ENCODE results near the gene MROH9. TPM values are rescaled to one million over a fixed set of nuclear protein-coding genes. Genes with fewer than 3 reads are reported as not detected.

MROH9 gene
- total and polyA plus RNA-seq, 10 donors = not detected

DNA sequence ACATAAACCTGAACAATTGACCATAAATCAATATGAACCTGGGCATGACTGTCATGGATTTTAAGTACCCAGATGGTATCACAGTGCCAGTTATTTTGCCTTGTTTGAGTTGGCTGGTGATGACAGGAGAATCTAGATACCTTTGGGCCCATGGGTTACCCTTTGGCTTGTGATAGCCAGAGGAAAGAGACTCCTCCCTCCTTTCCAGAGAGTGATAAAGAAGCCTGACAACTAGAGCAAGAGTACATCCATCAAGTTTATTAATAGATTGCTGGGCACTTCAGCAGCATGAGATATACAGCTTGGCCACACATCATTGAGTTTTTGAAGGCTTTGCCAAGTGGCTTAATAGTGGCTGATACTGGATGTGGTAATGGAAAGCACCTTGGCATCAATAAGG, 148.8 kb downstream of the MROH9 start:
- no peaks in the 10 kb centered on the region for H3K36me3 ChIP-seq
- H3K9me3 ChIP-seq = no peaks in the 10 kb centered on the region
- H3K4me1 ChIP-seq = no peaks in the 10 kb centered on the region
- no peak for TF ChIP-seq POLR2A (IDR thresholded peaks at IDR 0.05)
- TF ChIP-seq, protein P1, sequence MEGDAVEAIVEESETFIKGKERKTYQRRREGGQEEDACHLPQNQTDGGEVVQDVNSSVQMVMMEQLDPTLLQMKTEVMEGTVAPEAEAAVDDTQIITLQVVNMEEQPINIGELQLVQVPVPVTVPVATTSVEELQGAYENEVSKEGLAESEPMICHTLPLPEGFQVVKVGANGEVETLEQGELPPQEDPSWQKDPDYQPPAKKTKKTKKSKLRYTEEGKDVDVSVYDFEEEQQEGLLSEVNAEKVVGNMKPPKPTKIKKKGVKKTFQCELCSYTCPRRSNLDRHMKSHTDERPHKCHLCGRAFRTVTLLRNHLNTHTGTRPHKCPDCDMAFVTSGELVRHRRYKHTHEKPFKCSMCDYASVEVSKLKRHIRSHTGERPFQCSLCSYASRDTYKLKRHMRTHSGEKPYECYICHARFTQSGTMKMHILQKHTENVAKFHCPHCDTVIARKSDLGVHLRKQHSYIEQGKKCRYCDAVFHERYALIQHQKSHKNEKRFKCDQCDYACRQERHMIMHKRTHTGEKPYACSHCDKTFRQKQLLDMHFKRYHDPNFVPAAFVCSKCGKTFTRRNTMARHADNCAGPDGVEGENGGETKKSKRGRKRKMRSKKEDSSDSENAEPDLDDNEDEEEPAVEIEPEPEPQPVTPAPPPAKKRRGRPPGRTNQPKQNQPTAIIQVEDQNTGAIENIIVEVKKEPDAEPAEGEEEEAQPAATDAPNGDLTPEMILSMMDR (IDR thresholded peaks at IDR 0.05 in 8 of 11, conservative IDR thresholded peaks at IDR 0.05 in 3 of 11) = no peak
- no peak for TF ChIP-seq POLR2AphosphoS5 (IDR thresholded peaks at IDR 0.05)
- no peak overlapping the region for H3K27ac ChIP-seq
- H3K4me3 ChIP-seq = no peak overlapping the region
- DNase-seq = no peak
- intact Hi-C loops (cut with DNase I; ENCODE audit: low total_unique reads) = loop anchor here (10.0 kb wide), 1 partner anchor 121 kb away; no protein-coding TSS in a partner anchor
- H3K27me3 ChIP-seq (replicated peaks in 1 of 7) = no peaks in the 10 kb centered on the region

DNA sequence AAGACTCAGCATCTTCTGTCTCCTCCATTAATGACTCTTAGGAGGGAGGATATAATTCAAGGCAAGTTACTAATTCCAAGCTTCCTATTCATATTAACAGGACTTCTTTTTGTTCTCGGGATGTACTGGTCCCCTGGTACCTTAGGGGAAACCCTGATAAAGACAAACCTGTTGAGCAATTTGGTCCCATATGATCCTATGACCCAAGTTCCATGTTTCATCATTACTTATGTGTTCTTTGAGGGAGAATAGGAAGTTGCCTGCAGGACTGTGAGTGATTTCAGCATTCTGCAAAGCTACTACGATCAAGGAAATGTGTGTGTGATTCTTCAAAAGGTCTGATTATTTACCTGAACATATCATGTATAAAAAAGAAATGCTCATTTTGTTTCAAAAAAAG, 149.5 kb downstream of the MROH9 start:
- 78 to 87% (median 80%) methylated on average over 2 of the region's 2 CpGs for WGBS, 5 donors
- Histone ChIP-seq H3K36me3 (no peaks in the 10 kb centered on the region), H3K9me3 (no peaks in the 10 kb centered on the region), H3K27me3 (replicated peaks in 1 of 7) (no peaks in the 10 kb centered on the region), H3K4me1 (no peaks in the 10 kb centered on the region), H3K27ac (no peak overlapping the region), H3K4me3 (no peak overlapping the region)
- TF ChIP-seq POLR2A (IDR thresholded peaks at IDR 0.05) (no peak), POLR2AphosphoS5 (IDR thresholded peaks at IDR 0.05) (no peak)
- TF ChIP-seq, protein P1 (IDR thresholded peaks at IDR 0.05 in 8 of 11, conservative IDR thresholded peaks at IDR 0.05 in 3 of 11) = no peak
- intact Hi-C loops (cut with DNase I; ENCODE audit: low total_unique reads) = loop anchor here (10.0 kb wide), 1 partner anchor 120 kb away; no protein-coding TSS in a partner anchor
- no peak for DNase-seq

DNA sequence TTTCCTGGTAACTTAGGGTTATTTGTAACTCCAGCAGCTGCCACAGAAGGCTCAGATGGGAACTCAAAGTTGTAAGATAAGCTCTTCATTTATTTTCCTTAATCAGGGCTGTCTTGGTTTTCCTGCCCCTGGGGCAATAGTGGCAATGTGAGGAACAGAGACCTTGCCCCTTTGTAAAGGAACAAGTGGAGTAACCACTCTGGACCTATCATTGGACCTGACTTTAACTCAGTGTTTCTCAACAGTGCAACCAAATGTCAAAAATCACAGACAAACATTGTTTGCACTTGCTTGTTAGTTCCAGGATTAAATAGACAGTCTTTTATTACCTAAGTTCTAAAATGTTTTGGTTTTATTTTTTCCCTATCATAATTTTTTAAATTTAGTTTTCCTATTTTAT, 152.6 kb downstream of the MROH9 start:
- TF ChIP-seq, protein P1 (IDR thresholded peaks at IDR 0.05 in 8 of 11, conservative IDR thresholded peaks at IDR 0.05 in 3 of 11) = no peak
- no peak for TF ChIP-seq POLR2AphosphoS5 (IDR thresholded peaks at IDR 0.05)
- no peak for TF ChIP-seq POLR2A (IDR thresholded peaks at IDR 0.05)
- Histone ChIP-seq H3K36me3 (no peaks in the 10 kb centered on the region), H3K4me1 (no peaks in the 10 kb centered on the region), H3K4me3 (no peak overlapping the region), H3K27me3 (replicated peaks in 1 of 7) (no peaks in the 10 kb centered on the region), H3K9me3 (no peaks in the 10 kb centered on the region), H3K27ac (no peak overlapping the region)
- intact Hi-C loops (cut with DNase I; ENCODE audit: low total_unique reads) = loop anchor here (10.0 kb wide), 1 partner anchor 117 kb away; no protein-coding TSS in a partner anchor
- no peak for DNase-seq

DNA sequence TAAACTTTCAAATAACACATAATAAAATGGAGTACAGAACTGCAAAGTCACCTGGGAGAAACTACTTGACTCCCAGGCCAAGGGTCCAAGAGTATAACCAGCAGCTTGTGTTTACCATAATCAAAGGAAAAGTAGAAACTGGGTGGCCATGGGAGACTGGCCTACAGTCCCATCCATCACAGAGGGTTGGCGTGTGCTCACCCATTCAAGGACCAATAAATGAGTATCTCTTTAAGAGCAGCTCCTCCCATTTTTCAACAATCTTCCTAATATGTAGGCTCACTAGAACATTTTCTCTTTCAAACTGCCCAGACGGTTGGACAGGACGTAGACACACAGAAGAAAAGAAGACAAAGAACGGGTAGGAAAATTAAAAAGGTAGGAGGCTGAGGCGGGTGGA, 155.3 kb downstream of the MROH9 start, which contains the start of gene FMO3:
TSS of gene FMO3 (plus strand) at position 302 of the 400 bp plus-strand sequence. CDS start 1,754 bp downstream, outside the sequence.
- no peaks in the 10 kb centered on the region for H3K36me3 ChIP-seq
- DNase-seq = no peak
- no peaks in the 10 kb centered on the region for H3K9me3 ChIP-seq
- H3K4me1 ChIP-seq = no peaks in the 10 kb centered on the region
- no peaks in the 10 kb centered on the region for H3K27me3 ChIP-seq (replicated peaks in 1 of 7)
- WGBS, 5 donors = 74 to 92% (median 88%) methylated on average over 5 of the region's 5 CpGs
- H3K27ac ChIP-seq = no peak within 1 kb of the TSS
- TF ChIP-seq POLR2A (IDR thresholded peaks at IDR 0.05) (no peak), POLR2AphosphoS5 (IDR thresholded peaks at IDR 0.05) (no peak)
- TF ChIP-seq, protein P1 (IDR thresholded peaks at IDR 0.05 in 8 of 11, conservative IDR thresholded peaks at IDR 0.05 in 3 of 11) = no peak
- no peak within 1 kb of the TSS for H3K4me3 ChIP-seq
- intact Hi-C loops (cut with DNase I; ENCODE audit: low total_unique reads) = no loop called here
